Transverse colon (tissue), 4 donors: Measurements from ENCODE around the gene SLC22A3. TPM values are rescaled to one million over a fixed set of nuclear protein-coding genes. Genes with fewer than 3 reads are reported as not detected.

Experiments
- DNase-seq: peaks from one replicate; pipeline ENCODE4 v3.0.0-alpha.2; 2019
- H3K27ac ChIP-seq, 4 donors: fragments of 200-600 bp; sonication (generic); 2 replicates each; pipeline ENCODE4 v1.5.1; 2016 to 2018; ENCODE audit warnings: inconsistent platforms in 4 of 4
- H3K27me3 ChIP-seq: fragments of 200-600 bp; sonication (generic); 2 replicates; pipeline ENCODE4 v1.5.1; 2017; ENCODE audit warnings: inconsistent platforms
- H3K36me3 ChIP-seq, 4 donors: fragments of 200-600 bp; sonication (generic); 2 replicates each; pipeline ENCODE4 v1.5.1; 2017 to 2019; ENCODE audit warnings: inconsistent platforms in 4 of 4
- H3K4me1 ChIP-seq, 4 donors: fragments of 200-600 bp; sonication (generic); 2 replicates each; pipeline ENCODE4 v1.5.1; 2017 to 2020; ENCODE audit warnings: inconsistent platforms in 4 of 4
- H3K4me3 ChIP-seq, 4 donors: fragments of 200-600 bp; sonication (generic); 1 replicate in 1 of 4; 2 replicates in 3 of 4; pipeline versions ENCODE4 v1.5.1 to v1.6.1; 2017 to 2019; ENCODE audit warnings: inconsistent platforms in 4 of 4
- H3K9me3 ChIP-seq, 2 donors: fragments of 200-600 bp; sonication (generic); 2 replicates each; pipeline ENCODE4 v1.5.1; 2017 to 2019; ENCODE audit warnings: inconsistent platforms in 2 of 2
- EP300 ChIP-seq: sonication (generic); formaldehyde crosslinking; IDR thresholded peaks from one replicate; pipeline ENCODE4 v1.6.1; 2017; ENCODE audit warnings: antibody characterized with exemption, low read depth
- POLR2A ChIP-seq: fragments of 450-650 bp; IDR thresholded peaks from one replicate; pipeline ENCODE4 v1.6.1; 2016; ENCODE audit warnings: antibody characterized with exemption, mild to moderate bottlenecking, moderate library complexity
- POLR2AphosphoS5 ChIP-seq, 3 donors: sonication (generic); formaldehyde crosslinking; IDR thresholded peaks; one replicate each; pipeline ENCODE4 v1.6.1; 2016; ENCODE audit warnings: antibody characterized with exemption in 3 of 3
- WGBS, 2 donors: methylation state at CpG; one replicate each; pipeline ENCODE4 v1.1.5; 2018; ENCODE audit warnings: low coverage in 1 of 2; 5-methylcytosine and 5-hydroxymethylcytosine counted together
- in situ Hi-C, 4 donors: fragments of 200-750 bp; cut with MboI; loops; one replicate each; pipeline versions ENCODE4 v1.15.0 to v1.15.1; 2017; ENCODE audit warnings: low sequenced_read_pairs in 3 of 4, low pct_ligation_motif_present in 1 of 4, low pct_unique_long_range_greater_than_20kb in 1 of 4
- intact Hi-C: fragments of 100-400 bp; cut with DNase I; formaldehyde crosslinking; loops from one replicate; pipeline ENCODE4 v1.15.1; 2023; ENCODE audit warnings: low total_unique reads
- total RNA-seq, 4 donors: library from RNA; depleted of rRNA; stranded (reverse); fragments of >200 nt; gene quantifications; one replicate each; pipeline ENCODE4 v1.1.0, GENCODE V29; 2016
- TF ChIP-seq, protein P1 (sequence below), 5 experiments: fragments of 200-600 bp in 3 of 5; fragments of 450-650 bp in 2 of 5; sonication (generic) in 3 of 5; IDR thresholded peaks; 1 replicate in 2 of 5; 2 replicates in 3 of 5; pipeline ENCODE4 v1.5.1; 2016 to 2017; ENCODE audit warnings: antibody characterized with exemption in 5 of 5, inconsistent platforms in 3 of 5, mild to moderate bottlenecking in 2 of 5, moderate library complexity in 1 of 5

SLC22A3 gene
- total RNA-seq, 4 donors from 2014 or later = 4.5 to 12.0 (median 6.9) TPM

DNA sequence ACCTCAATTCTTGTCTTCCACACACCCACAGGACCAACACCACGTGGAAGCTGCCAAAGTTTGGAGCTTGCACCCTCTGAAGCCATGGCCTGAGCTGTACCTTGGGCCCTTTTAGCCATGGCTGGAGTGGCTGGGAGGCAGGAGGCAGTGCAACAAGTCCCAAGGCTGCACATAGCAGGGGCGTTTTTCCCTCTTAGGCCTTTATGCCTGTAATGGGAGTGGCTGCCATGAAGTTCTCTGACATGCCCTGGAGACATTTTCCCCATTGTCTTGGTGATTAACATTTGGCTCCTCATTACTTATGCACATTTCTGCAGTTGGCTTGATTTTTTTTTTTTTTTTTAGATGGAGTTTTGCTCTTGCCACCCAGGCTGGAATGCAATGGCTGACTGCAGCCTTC lies 44.4 kb upstream of the SLC22A3 start:
- Histone ChIP-seq H3K4me1 (peaks cover 0 to 14% (median 2%) of the 10 kb centered on the region in 4 donors), H3K36me3 (no peaks in the 10 kb centered on the region), H3K4me3 (no peak overlapping the region), H3K27ac (no peak overlapping the region), H3K27me3 (no peaks in the 10 kb centered on the region), H3K9me3 (peaks cover 0 to 2% of the 10 kb centered on the region in 2 donors)
- 20 to 77% methylated on average over 1 to 2 of the region's 2 CpGs for WGBS, 2 donors
- TF ChIP-seq, protein P1, sequence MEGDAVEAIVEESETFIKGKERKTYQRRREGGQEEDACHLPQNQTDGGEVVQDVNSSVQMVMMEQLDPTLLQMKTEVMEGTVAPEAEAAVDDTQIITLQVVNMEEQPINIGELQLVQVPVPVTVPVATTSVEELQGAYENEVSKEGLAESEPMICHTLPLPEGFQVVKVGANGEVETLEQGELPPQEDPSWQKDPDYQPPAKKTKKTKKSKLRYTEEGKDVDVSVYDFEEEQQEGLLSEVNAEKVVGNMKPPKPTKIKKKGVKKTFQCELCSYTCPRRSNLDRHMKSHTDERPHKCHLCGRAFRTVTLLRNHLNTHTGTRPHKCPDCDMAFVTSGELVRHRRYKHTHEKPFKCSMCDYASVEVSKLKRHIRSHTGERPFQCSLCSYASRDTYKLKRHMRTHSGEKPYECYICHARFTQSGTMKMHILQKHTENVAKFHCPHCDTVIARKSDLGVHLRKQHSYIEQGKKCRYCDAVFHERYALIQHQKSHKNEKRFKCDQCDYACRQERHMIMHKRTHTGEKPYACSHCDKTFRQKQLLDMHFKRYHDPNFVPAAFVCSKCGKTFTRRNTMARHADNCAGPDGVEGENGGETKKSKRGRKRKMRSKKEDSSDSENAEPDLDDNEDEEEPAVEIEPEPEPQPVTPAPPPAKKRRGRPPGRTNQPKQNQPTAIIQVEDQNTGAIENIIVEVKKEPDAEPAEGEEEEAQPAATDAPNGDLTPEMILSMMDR (IDR thresholded peaks at IDR 0.05) = no peak
- TF ChIP-seq POLR2AphosphoS5 (IDR thresholded peaks at IDR 0.05) (no peak), EP300 (no peak), POLR2A (no peak)
- in situ Hi-C loops (no loop called here), intact Hi-C loops (no loop called here)
- no peak for DNase-seq

DNA sequence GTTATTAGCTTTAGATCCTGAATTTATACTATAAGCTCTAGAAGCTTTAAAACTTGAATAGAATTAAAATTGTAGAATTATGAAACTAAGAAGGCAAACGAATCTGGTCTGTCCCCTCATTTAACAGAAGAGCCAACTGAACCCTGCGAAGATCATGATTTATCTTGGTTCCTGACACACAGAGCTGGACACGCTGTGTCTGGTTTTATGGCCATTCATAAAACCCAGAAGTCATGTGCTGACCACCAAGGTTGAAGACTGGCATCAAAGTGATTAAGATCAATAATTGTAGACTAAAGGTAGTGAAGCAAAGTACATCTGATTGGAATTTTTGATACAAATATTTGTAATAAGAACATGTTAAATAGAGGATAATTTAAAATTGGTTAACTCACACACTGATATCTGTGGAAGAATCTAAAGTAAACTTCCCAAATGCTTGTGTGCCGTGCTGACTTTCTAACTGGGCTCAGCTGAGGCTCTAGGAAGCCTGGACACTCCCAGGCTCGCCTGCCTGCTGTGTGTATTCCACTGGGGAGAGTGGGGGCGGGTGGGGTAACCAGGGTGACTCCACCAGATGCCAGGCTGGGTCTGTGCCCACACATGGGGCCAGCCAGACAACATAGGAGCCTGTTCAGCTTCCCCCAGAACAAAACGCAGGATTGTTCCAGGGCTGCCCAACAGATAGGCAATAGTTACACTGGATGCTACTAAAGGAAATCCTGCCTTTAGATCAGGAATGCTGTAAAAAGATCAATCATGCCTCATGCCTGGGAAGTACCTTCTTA lies 42.1 kb upstream of the SLC22A3 start:
- H3K9me3 ChIP-seq = peaks cover 9 to 14% of the 10 kb centered on the region in 2 donors
- peak overlapping the region in 1 of 4 donors; percentile 9 for H3K27ac ChIP-seq
- peaks cover 0 to 4% (median 0%) of the 10 kb centered on the region in 4 donors for H3K4me1 ChIP-seq
- in situ Hi-C loops (no loop called here), intact Hi-C loops (no loop called here)
- peak; percentile 19 for DNase-seq
- no peaks in the 10 kb centered on the region for H3K36me3 ChIP-seq
- H3K27me3 ChIP-seq = no peaks in the 10 kb centered on the region
- TF ChIP-seq POLR2A (no peak), EP300 (no peak)
- WGBS, 2 donors = 25 to 44% methylated on average over 4 to 7 of the region's 7 CpGs
- no peak overlapping the region for H3K4me3 ChIP-seq

DNA sequence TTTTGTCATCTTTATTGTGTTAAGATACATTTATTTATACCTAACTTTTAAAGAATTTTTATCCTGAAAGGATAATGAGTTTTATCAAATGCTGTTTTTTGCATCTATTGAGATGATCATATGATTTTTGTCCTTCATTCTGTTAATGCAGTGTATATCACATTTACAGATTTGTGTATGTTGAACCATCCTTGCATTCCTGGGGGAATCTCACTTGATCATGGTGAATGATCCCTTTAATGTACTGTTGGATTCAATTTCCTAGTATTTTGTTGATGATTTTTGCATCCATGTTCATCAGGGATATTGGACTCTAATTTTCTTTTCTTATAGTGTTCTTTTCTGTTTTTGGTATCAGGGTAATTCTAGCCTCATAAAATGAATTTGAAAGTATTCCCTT lies 38.5 kb upstream of the SLC22A3 start:
- H3K4me1 ChIP-seq = peaks cover 0 to 4% (median 0%) of the 10 kb centered on the region in 4 donors
- H3K27ac ChIP-seq = no peak overlapping the region
- intact Hi-C loops = no loop called here
- H3K27me3 ChIP-seq = no peaks in the 10 kb centered on the region
- TF ChIP-seq POLR2AphosphoS5 (IDR thresholded peaks at IDR 0.05) = no peak
- TF ChIP-seq POLR2A = no peak
- TF ChIP-seq, protein P1 (IDR thresholded peaks at IDR 0.05) = no peak
- TF ChIP-seq EP300 = no peak
- no peak overlapping the region for H3K4me3 ChIP-seq
- in situ Hi-C loops = no loop called here
- DNase-seq = no peak
- peaks cover 27 to 31% of the 10 kb centered on the region in 2 donors for H3K9me3 ChIP-seq
- H3K36me3 ChIP-seq = no peaks in the 10 kb centered on the region

DNA sequence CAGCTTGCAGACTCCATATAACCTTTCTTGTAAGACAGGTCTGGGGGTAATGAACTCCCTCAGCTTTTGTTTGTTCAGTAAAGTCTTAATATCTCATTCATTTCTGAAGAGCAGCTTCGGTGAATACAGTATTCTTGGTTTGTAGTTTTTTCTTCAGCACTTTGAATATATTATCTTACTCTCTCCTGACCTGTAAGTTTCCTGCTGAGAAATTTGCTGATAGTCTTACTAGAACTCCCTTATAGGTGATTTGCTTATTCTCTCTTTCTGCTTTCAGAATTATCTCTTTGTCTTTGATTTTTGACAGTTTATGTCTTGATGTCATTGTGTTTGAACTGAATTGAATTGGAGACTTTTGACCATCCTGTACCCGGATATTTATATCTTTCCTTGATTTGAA lies 35.3 kb upstream of the SLC22A3 start:
- H3K4me1 ChIP-seq = no peaks in the 10 kb centered on the region
- no peak overlapping the region for H3K4me3 ChIP-seq
- in situ Hi-C loops = no loop called here
- no peak overlapping the region for H3K27ac ChIP-seq
- 75 to 93% methylated on average over 2 of the region's 2 CpGs for WGBS, 2 donors
- H3K27me3 ChIP-seq = no peaks in the 10 kb centered on the region
- DNase-seq = no peak
- H3K36me3 ChIP-seq = no peaks in the 10 kb centered on the region
- intact Hi-C loops = no loop called here
- peaks cover 27 to 31% of the 10 kb centered on the region in 2 donors for H3K9me3 ChIP-seq
- TF ChIP-seq, protein P1 (IDR thresholded peaks at IDR 0.05) = no peak
- no peak for TF ChIP-seq POLR2AphosphoS5 (IDR thresholded peaks at IDR 0.05)
- no peak for TF ChIP-seq POLR2A
- no peak for TF ChIP-seq EP300
